Measurements from ENCODE around the gene PPP2R2B.

- TF ChIP-seq CTCF (IDR thresholded peaks at IDR 0.05; ENCODE audit: low read length): no peak
- TF ChIP-seq EZH2phosphoT487 (IDR thresholded peaks at IDR 0.05; ENCODE audit: low read length): no peak
Observed at GRCh38 chr5:146642410-146642809, 236.1 kb downstream of the PPP2R2B start.
